HG02870 (cell line): ENCODE measurements around the gene TBX1.
"Not testable (repeated sequence)": the region's sequence is repeated elsewhere in the genome, so short reads cannot be mapped to it uniquely, and the experiment has no call there.

Source experiments
- ATAC-seq: cut with Tn5 transposase; IDR thresholded peaks from one replicate; pipeline ENCODE4 v1.9.1; 2021; ENCODE audit warnings: mild to moderate bottlenecking, moderate library complexity; ENCODE audit not compliant: unreplicated experiment

TBX1 gene

DNA sequence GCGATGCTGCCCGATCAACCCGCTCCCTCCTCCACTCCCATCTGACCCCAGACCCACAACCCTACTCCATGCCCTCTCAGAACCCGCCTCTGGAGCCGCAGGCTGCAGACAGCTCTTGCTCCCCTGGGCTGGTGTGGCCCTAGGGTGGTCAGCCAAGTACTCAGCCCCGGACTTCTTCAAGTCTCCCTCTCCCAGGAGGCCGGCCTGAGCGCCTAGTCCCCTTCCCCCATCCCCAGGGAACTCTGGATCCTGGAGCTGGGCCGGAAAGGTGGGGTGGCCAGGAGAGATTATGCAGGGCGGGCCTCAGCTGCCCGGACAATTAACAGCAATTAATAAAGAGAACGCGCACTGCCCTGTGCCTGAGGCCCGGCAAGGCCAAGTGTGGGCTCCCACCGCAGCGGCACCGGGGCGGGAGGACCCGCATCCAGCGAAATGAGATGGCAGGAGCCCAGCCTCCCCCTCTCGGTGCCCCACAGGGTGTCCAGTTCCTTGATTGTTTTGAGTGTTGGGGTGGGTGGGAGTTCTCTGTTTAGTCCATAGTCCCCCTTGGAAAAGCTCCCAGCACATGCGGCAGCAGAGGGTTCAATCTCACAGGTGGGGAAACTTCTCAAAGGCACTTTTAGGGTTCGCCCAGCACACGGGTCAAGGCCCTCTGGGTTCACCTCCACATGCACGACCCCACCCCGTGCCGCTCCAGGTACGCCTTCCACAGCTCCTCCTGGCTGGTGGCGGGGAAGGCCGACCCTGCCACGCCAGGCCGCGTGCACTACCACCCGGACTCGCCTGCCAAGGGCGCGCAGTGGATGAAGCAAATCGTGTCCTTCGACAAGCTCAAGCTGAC is 3.1 kb downstream of the TBX1 start:
- no peak for ATAC-seq

DNA sequence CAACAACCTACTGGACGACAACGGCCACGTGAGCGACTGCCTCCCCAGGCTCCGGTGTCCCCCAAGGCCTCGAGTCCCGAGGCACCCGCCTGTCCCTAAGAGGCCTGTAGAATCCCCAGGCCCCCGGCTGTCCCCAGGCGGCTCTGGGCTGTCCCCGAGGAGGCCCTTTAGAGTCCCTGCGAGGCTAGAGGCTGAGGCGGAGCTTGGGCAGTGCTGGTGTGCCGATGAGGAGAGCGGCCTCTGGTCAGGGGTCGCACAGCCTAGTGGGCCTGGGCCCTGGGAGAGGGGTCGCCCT is 3.7 kb downstream of the TBX1 start:
- no peak for ATAC-seq

DNA sequence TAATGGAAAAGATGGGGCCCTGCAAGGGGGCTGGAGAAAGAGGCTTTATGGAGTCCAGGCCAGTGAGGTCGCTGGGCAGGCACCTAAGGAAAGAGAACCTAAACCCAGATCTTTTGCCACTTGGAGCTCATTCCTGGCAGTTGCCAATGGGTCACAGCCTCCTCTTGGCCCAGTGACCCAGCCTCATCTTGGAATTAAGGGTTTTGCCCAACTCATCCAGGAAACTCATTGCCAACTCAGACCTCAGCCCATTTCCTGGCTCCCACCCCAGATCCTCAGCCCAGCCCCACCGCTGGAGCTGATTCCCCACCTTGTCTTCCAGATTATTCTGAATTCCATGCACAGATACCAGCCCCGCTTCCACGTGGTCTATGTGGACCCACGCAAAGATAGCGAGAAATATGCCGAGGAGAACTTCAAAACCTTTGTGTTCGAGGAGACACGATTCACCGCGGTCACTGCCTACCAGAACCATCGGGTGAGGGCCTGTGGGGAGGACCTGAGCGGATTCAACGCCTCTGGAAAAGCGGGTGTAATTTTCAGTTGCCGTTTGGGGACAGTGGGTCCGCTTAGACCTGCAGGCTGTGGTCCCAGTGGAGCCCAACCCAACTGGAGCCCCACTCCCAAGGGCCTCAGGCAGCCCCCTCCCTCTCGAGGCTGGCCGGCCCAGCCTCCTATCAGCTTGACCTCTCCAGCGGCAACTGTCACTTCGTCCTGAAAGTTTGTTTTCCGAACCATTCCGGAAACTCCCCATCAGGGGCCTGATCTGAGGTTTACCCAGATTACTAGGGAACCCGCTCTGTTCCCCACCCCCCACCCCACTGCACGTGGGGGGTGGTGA is 4.3 kb downstream of the TBX1 start:
- ATAC-seq, result no peak

DNA sequence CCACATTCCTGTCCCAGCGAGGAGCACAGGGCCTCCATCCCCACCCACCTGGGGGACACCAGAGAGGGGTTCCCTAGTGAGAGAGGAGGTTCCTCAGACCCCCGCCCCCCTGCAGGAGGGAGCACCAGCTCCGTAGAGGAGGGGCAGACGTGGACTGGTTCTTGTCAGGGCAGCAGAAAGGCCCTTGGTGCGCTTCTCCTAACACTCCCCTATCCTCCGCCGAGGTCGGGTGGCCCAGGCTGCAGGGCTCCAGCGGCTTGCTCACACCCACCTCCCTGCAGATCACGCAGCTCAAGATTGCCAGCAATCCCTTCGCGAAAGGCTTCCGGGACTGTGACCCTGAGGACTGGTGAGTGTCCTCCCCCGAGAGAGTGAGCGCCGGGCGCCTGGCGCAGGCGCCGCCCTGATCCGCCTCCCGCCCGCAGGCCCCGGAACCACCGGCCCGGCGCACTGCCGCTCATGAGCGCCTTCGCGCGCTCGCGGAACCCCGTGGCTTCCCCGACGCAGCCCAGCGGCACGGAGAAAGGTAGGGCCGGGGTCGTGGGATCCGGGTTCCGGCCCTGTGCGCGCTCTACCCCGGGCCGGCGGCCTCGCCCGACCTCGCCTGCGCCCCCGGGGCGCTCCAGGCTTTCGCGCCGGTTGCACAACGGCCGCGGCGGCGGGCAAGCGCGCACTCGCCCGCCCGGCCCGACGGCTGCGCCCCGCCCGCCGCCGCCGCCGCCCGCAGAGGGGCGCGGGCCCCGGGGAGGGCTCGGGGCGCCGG is 5.1 kb downstream of the TBX1 start:
- ATAC-seq, result no peak

DNA sequence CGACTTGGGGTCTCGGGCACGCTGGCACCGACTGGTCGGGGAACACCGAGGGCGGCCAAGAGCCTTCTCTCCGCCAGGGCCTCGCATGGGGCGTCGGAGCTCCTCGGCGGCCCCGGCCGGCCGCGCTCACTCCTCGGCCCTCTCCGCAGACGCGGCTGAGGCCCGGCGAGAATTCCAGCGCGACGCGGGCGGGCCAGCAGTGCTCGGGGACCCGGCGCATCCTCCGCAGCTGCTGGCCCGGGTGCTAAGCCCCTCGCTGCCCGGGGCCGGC is 5.6 kb downstream of the TBX1 start:
- ATAC-seq, result no peak

DNA sequence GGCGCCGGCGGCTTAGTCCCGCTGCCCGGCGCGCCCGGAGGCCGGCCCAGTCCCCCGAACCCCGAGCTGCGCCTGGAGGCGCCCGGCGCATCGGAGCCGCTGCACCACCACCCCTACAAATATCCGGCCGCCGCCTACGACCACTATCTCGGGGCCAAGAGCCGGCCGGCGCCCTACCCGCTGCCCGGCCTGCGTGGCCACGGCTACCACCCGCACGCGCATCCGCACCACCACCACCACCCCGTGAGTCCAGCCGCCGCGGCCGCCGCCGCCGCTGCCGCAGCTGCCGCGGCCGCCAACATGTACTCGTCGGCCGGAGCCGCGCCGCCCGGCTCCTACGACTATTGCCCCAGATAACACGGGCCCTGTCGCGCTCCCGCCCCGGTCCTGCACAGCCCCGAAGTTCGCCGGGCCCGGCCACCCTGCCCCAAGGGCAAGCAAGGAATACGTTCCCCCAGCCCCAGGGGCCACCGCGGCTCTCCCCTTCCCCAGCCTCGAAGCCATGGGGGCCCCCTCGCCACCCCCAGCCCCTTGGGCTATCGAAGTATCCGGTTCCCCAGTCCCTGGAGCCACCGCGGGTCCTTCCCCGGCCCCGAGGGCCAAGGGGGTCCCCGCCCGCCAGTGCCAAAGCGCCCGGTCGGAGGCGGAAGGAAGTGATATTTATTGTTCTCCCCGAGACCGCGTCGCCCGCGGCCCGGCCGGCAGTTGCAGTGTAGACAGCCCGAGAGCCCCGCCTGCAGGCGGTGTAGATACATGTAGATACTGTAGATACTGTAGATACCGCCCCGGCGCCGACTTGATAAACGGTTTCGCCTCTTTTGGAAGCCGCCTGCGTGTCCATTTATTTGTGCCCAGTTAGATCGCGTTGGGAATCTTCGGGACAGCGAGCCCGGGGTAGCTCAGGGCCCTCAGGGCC is 6.2 kb downstream of the TBX1 start:
- no peak for ATAC-seq

DNA sequence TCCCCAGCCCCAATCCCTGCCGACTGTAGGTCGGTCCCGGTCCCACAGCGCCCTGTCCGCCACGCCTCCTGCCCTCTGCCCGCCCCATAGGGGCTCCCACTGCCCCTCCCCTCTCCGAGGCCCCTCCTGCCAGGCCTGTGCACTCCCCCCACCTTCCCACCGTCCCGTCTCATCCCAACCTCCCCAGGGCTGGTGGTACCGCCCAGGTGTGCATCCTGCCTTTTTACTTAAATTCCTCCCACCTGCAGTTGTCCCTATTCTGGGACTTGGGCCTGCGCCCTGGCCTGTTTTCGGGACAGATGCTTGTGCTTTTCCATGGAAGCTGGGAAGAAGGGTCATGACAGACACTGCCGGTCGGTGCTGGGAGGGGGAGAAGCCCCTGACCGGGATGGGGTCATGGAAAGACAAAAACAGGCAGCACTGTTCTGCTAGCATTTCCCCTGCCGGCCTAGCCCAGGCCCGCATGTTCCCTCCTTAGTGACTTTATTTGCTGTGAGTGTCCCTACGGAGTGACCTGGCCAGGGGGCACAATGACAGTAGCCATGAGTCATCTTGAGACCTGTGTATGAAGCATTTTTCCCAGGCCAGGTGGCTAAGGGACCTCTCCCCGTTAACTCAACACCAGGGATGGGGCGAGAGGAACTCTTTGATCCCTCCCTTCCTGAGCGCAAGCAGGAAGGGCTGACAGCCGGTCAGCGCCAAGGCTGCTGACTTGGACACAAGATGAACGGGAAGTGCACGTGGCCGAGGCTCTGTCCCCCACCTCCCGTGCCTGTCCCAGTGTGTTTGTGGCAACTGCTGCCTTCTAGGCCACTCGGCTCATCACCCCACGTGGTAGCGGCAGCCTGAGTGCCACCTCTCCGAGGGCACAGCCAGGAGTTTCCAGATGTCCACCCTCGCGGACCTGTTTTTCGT is 7.1 kb downstream of the TBX1 start:
- no peak for ATAC-seq

DNA sequence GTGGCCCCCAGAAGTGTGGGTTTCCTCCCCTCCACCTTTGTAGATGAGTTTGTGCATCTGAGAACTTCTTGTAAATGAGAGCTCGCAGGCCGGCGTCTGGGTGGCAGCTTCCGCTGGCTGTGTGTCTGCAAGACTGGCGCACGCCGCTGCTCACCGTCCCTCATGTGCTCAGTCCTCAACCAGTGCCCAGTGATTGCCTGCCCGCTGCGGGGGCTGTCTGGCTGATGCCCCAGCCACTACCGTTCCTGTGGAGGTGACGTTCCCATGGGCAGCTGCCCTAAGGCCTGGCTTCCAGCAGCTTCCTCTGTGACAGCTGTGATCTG is 8.8 kb downstream of the TBX1 start:
- ATAC-seq, result no peak

DNA sequence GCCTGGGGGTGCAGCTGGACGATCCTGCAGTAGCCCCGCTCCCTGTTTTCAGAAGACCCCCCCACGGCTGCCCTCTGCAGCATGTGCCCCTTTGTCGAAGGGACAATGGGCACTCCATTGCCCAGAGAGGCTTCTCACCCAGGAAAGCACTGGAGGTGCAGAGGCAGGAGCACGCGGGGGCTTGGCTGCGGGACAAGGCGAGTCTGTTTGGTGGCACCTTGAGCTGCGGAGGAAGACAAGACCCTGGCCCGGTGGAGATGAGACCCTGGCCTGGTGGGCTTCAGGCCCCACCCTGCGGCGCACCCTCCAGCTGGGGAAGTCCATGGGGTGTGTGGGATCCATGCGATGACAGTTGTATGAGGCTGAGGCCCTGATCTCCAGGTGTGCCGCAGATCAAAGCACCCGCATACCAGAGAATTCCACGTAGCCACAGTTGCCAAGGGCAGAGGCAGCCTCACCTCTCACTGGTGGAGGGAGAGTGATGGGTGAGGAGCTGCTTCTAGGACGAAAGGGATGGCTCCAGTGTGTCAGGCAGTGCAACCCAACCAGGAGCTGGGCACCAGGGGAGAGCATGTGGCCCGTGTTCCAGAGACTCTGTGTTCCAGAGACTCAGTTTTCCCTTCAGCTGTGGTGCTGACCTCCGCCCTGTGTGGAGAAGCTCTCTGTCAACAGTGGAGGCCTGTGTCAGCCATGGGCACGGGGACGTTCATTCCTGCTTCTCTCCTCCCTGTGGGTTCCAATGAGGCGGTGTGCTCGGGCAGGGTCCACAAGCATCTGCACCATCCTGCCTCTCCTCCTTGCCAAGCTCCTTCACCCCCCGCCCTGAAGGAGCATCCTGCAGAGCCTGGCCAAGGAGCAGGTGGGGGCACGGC is 10.0 kb downstream of the TBX1 start:
- ATAC-seq, result no peak

DNA sequence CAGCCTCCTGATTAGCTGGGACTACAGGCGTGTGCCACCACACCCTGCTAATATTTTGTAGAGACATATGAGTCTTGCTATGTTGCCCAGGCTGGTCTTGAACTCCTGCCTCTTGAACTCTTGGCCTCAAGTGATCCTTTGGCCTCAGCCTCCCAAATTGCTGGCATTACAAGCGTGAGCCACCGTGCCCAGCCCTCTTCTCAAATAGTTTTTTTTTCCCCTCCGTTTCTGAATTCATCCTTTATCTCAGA is 11.8 kb downstream of the TBX1 start:
- no peak for ATAC-seq

DNA sequence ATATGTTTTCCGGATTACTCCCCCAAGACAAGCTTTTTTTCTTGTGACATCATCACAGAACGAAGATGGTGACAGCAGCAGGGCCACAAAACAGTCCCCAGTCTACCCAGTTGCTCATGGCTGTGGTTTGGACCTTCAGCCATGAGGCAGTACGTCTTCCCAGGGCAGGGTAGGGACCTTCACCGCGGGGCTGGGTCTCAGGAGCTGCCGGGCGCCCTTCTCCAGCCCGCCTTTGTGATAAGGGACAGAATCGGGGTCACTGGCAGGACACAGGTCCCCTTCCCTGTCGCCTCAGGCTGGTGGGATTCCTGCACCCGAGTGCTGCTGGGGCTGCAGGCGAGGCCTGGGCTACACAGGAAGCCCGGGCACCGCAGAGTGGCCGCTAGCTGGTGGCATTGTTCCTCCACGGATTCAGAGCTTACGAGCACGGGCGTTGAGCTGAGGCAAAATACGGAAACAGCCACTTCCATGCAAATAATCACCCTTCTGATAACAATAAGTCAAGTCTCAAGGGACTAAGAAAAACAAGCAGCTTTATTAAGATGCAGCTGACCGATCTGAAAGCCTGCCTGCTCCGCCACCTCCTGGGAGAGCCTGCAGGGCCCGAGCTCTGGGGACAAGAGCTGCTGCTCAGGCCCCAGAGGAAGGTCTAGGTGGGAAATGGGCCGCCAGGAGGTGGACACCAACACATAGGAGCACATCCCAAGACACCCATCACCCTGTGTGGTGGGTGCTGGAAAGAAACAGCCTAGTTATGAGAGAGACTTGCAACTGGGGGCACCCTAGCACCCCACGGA is 12.3 kb downstream of the TBX1 start:
- no peak for ATAC-seq

DNA sequence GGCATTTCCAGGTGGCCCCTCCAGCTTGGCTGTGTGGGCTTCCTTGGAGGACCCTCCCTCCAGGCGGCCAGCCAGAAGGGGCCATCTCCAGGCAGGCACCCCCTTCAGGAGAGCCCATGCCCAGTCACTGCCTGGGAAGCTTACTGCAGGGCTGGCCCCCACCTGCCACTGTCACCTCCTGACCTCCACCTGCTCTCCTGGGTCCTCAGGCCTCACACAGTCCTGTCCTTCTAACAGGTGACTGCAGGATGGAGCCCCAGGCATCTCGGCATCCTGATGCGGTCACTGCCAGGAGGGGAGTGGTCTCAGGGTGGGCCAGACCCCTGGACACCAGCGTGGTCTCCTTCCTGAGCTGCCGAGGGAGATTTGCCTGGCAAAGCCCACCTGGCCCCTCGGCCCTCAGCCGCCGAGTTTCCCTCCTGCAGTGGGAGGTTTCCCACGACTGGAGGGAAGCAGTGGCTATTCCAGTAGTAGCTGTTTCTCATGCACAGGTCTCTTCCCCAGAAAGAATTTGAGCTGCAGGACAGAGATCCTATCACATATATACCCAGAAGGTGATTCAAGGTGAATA is 13.0 kb downstream of the TBX1 start:
- no peak for ATAC-seq

DNA sequence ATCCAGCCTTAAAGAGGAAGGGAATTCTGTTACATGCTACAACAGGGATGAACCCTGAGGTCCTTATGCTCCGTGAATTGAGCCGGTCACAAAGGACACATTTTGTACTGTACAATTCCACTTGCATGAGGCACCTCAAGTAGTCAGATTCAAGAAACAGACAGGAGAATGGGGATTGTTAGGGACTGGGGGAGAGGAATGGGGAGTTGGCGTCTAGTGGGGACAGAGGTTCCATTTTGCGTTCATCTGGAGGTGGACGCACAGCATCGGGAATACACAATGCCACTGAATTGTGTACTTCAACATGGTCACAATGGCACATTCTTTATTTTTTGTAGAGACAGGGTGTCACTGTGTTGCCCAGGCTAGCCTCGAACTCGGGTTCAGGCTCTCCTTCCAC is 14.1 kb downstream of the TBX1 start:
- ATAC-seq, result no peak

DNA sequence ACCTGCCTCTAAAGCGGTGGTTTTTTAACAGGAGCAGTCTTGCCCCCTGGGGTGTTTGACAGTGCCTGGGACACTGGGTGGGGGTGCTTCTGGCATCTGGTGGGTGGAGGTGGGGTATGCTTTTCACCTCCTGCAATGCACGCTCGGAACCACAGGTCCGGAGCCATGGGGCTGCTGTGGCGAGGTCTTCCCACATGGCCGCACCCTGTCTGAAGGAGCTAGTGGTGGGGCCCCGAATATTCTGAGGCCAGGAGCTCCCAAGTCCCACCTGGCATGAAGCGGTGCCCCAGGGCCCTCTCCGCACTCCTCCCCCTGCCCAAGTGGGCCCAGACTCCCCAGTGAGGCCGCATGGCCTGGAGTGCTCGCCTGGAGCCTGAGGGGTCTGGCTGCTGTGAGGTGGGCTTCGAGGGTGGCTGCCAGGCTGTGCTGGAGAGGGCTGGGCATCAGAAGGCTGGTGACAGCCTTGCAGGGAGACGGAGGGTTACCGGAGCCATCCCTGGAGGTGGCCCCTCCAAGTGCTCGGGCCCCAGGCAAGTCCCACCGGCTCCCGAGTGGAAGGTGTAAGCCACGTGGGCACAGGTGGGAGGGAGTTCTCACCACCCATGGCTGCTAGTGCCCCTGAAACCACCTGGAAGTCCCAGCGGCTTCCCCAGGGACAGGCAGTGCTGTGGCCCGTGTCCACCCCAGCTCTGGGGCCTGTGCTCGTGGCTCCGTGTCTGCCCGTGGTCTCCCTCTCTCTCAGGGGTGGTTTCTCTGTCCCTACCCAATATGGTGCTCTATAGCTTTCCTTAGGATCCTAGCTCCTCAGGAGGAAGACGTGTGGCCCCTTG is 15.1 kb downstream of the TBX1 start:
- no peak for ATAC-seq

DNA sequence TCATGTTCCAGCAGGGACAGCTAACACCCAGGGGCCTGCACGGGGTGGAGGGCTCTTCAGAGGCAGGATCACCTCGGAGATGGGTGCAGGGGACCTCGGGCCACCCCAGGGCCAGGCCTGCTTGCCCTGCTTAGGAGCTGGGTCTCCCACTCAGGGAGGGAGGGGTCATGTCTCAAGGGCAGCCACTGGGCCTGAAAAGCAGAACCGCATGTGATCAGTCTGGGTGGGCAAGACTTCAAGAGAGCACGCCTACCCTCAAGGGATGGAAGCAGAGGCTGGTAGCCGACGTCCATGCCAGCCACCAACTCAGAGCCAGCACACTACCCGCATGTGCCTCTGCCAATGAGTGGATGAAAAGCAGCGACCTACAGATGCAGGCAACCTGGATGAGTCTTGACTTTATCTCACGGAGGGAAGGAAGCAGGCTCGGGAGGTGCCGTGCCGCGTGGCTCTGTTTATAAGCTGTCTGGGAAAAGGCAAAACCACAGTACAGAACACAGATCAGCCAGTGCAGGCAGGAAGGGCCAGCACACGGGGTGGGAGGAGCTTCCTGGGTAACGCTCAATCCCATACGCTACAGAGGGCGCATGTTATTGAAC is 16.0 kb downstream of the TBX1 start:
- no peak for ATAC-seq

DNA sequence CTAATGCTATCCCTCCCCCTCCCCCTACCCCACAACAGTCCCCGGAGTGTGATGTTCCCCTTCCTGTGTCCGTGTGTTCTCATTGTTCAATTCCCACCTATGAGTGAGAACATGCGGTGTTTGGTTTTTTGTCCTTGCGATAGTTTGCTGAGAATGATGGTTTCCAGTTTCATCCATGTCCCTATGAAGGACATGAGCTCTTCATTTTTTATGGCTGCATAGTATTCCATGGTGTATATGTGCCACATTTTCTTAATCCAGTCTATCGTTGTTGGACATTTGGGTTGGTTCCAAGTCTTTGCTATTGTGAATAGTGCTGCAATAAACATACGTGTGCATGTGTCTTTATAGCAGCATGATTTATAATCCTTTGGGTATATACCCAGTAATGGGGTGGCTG is 16.6 kb downstream of the TBX1 start:
- ATAC-seq, result not testable (repeated sequence)

DNA sequence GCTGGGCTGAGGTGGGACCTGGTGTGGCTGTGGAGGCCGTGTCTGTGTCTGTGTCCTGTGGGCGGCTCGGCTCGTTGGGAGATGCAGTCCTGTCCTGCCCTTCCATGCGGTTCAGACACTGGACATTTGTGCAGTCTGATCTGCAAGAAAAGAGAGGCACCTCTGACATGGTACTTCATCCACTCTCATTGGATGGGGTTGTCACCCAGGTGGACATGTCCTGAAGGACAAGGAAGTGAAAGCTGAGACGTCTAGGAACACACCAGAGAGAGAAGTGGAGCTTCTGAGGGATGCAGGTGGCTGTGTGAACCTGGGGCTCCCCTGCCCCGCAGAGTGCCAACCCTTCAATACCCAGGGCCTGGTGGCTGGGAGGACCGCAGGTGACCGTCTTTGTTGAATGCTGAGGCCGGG is 18.4 kb downstream of the TBX1 start:
- no peak for ATAC-seq
